ENCODE measurements around the gene PHF3. TPM values are rescaled to one million over a fixed set of nuclear protein-coding genes. Genes with fewer than 3 reads are reported as not detected.

Gene PHF3
- total RNA-seq, 1 experiment from 2014 or later, result 66.6 TPM

- H3K9me3 ChIP-seq (ENCODE audit: control insufficient read depth, low read depth, low read length), result no peaks in the 10 kb centered on the region
- no peak overlapping the region for H3T11ph ChIP-seq (ENCODE audit: low read length)
- no peak overlapping the region for H3K56ac ChIP-seq (ENCODE audit: insufficient read length, low read depth, low read length)
- no peaks in the 10 kb centered on the region for H3K27me3 ChIP-seq (ENCODE audit: insufficient read depth, low read length)
- H3K23me2 ChIP-seq (ENCODE audit: insufficient read length, low read depth, low read length, poor library complexity, severe bottlenecking), result no peaks in the 10 kb centered on the region
- H2AFZ ChIP-seq (ENCODE audit: low read length), result no peak overlapping the region
- Mint-ChIP-seq H3K27me3 (ENCODE audit: low read depth) (no peaks in the 10 kb centered on the region), H3K4me1 (no peaks in the 10 kb centered on the region), H3K27ac (no peak overlapping the region), H3K4me3 (no peak overlapping the region), H3K9me3 (no peaks in the 10 kb centered on the region), H3K36me3 (ENCODE audit: insufficient read depth in 1 of 3, low read depth in 3 of 3) (no peaks in the 10 kb centered on the region)
- H3K4ac ChIP-seq (ENCODE audit: low read depth, low read length), result no peak overlapping the region
- no peak overlapping the region for H4K8ac ChIP-seq (replicated peaks; ENCODE audit: insufficient read length, low read depth, low read length)
- H4K5ac ChIP-seq (ENCODE audit: insufficient read length, low read depth, low read length), result no peak overlapping the region
- H3K79me2 ChIP-seq (ENCODE audit: insufficient read depth, low read length), result no peaks in the 10 kb centered on the region
- WGBS (ENCODE audit: extremely low coverage, insufficient read length, low lambda C conversion rate), result no CpG with 5 or more reads among the region's 1 CpG
- H3K4me2 ChIP-seq (ENCODE audit: insufficient read depth, insufficient read length, low read length), result no peak overlapping the region
- H3K4me1 ChIP-seq (ENCODE audit: insufficient read depth, low read length), result no peaks in the 10 kb centered on the region
- H2BK15ac ChIP-seq (ENCODE audit: low read depth, low read length), result no peak overlapping the region
- no peak overlapping the region for H3K9ac ChIP-seq (ENCODE audit: extremely low read depth, insufficient read length, low read length)
- no peak overlapping the region for H3K27ac ChIP-seq (ENCODE audit: insufficient read length, low read depth, low read length)
- H3K18ac ChIP-seq (ENCODE audit: insufficient read length, low read depth, low read length), result no peak overlapping the region
- TF ChIP-seq CTCF (conservative IDR thresholded peaks at IDR 0.05), result no peak
- no peak overlapping the region for H2AK5ac ChIP-seq (ENCODE audit: insufficient read length, low read length)
- H3K23ac ChIP-seq (ENCODE audit: insufficient read length, low read depth, low read length), result no peak overlapping the region
- H4K20me1 ChIP-seq (ENCODE audit: control insufficient read depth, insufficient read depth, insufficient read length), result no peaks in the 10 kb centered on the region
- H2BK120ac ChIP-seq (ENCODE audit: low read depth, low read length, poor library complexity, severe bottlenecking), result no peak overlapping the region
- no peaks in the 10 kb centered on the region for H3K79me1 ChIP-seq (ENCODE audit: insufficient read depth, low read depth, low read length, poor library complexity, severe bottlenecking)
- no peak overlapping the region for H2BK12ac ChIP-seq (ENCODE audit: insufficient read length, low read depth, low read length)
- H2BK20ac ChIP-seq (ENCODE audit: low read depth, low read length, poor library complexity, severe bottlenecking), result no peak overlapping the region
- no peak overlapping the region for H3K14ac ChIP-seq (ENCODE audit: insufficient read depth, low read length)
- H4K91ac ChIP-seq (ENCODE audit: insufficient read length, low read depth, low read length), result no peak overlapping the region
- H2BK5ac ChIP-seq (ENCODE audit: insufficient read length, low read length), result no peak overlapping the region
- no peak for DNase-seq
Measured at GRCh38 chr6:63609231-63609630, 26.4 kb upstream of the PHF3 start.

Data from H9 (cell line).